Panc1 (cell line): Measurements from ENCODE around the gene UBE2J2. TPM values are rescaled to one million over a fixed set of nuclear protein-coding genes. Genes with fewer than 3 reads are reported as not detected.
A peak's percentile ranks its signal among the peaks of the same experiment; 100 is the strongest.

Experiments
- ATAC-seq: fragments of 200-7000 bp; cut with Tn5 transposase; 2 replicates; pipeline ENCODE4 v1.9.1; 2020; ENCODE audit warnings: mild to moderate bottlenecking, moderate library complexity
- BruUV-seq: library from RNA; stranded (reverse); fragments of 400-500 nt; replicated peaks from 2 replicates; lab custom pipeline; 2021; lab: Mats Ljungman, UMichigan
- CTCF ChIA-PET: fragments of 300-600 bp; sonication (Branson Sonifier 250); formaldehyde crosslinking; loops from one replicate; lab custom pipeline; 2022; ENCODE audit warnings: antibody characterized with exemption; lab: Charles Lee
- POLR2A ChIA-PET: fragments of 300-600 bp; sonication (Branson Sonifier 250); formaldehyde crosslinking; loops from one replicate; lab custom pipeline; 2022; ENCODE audit warnings: antibody characterized with exemption; lab: Charles Lee
- DNase-seq: peaks from one replicate; pipeline ENCODE4 v3.0.0-alpha.2; 2010; ENCODE audit warnings: low read depth, low spot score
- H3K27ac ChIP-seq: 2 replicates; pipeline ENCODE4 v1.5.1; 2011; ENCODE audit warnings: mild to moderate bottlenecking, low read length, inconsistent platforms
- H3K27me3 ChIP-seq: fragments of 200-500 bp; sonication (Bioruptor generic); 2 replicates; pipeline ENCODE4 v1.6.0; 2014; ENCODE audit warnings: low read length, inconsistent platforms; ENCODE audit not compliant: control insufficient read depth, insufficient read depth
- H3K36me3 ChIP-seq: fragments of 200-500 bp; sonication (Bioruptor generic); 2 replicates; pipeline ENCODE4 v1.5.1; 2014; ENCODE audit warnings: inconsistent platforms, mild to moderate bottlenecking, low read length, moderate library complexity; ENCODE audit not compliant: control insufficient read depth, insufficient read depth
- H3K4me1 ChIP-seq: 2 replicates; pipeline ENCODE4 v1.5.1; 2011; ENCODE audit warnings: inconsistent platforms, mild to moderate bottlenecking, low read length, moderate library complexity; ENCODE audit not compliant: control insufficient read depth, insufficient read depth
- H3K4me3 ChIP-seq, 2 experiments: 2 replicates each; pipeline ENCODE4 v1.5.1; 2011 to 2012; ENCODE audit warnings: low read depth in 2 of 2, low read length in 2 of 2, mild to moderate bottlenecking in 2 of 2, inconsistent platforms in 1 of 2, moderate library complexity in 1 of 2
- H3K9me3 ChIP-seq: fragments of 200-500 bp; sonication (Bioruptor generic); 2 replicates; pipeline ENCODE4 v1.5.1; 2014; ENCODE audit warnings: low read depth, mild to moderate bottlenecking, inconsistent platforms, low read length, moderate library complexity; ENCODE audit not compliant: control insufficient read depth, insufficient read depth
- CTCF ChIP-seq: fragments of 450-650 bp; IDR thresholded peaks from 2 replicates; pipeline ENCODE4 v1.5.1; 2017; ENCODE audit warnings: mild to moderate bottlenecking
- POLR2AphosphoS5 ChIP-seq: IDR thresholded peaks from 2 replicates; pipeline ENCODE4 v1.6.1; 2012; ENCODE audit warnings: mild to moderate bottlenecking, low read depth, low read length, moderate library complexity
- REST ChIP-seq, 2 experiments: IDR thresholded peaks; 2 replicates each; pipeline ENCODE4 v1.6.1; 2011 to 2012; ENCODE audit warnings: low read depth in 2 of 2, control low read depth in 1 of 2, low read length in 1 of 2, mild to moderate bottlenecking in 1 of 2, moderate library complexity in 1 of 2; ENCODE audit not compliant: insufficient read depth in 1 of 2
- SIN3A ChIP-seq: IDR thresholded peaks from 2 replicates; pipeline ENCODE4 v1.6.1; 2012; ENCODE audit warnings: low read depth, mild to moderate bottlenecking, low read length, moderate library complexity, borderline replicate concordance; ENCODE audit not compliant: insufficient read depth
- TCF7L2 ChIP-seq: IDR thresholded peaks from 2 replicates; pipeline ENCODE4 v1.6.1; 2011; ENCODE audit warnings: mild to moderate bottlenecking, low read depth, low read length, inconsistent platforms
- in situ Hi-C: cut with HindIII; loops from 2 replicates; pipeline ENCODE4 v1.10.0; 2016; ENCODE audit warnings: low sequenced_read_pairs, low pct_unique_long_range_greater_than_20kb
- intact Hi-C: fragments of 100-400 bp; cut with micrococcal nuclease; formaldehyde crosslinking; loops from one replicate; pipeline ENCODE4 v1.10.0; 2022; ENCODE audit not compliant: unreplicated experiment
- total RNA-seq: library from RNA; stranded (reverse); gene quantifications from one replicate; pipeline ENCODE4 v1.2.1, GENCODE V29; 2021; ENCODE audit not compliant: unreplicated experiment

UBE2J2 gene
- total RNA-seq, 1 experiment from 2014 or later = 101 TPM

- Histone ChIP-seq H3K27ac (peak overlapping the region; percentile 88), H3K36me3 (no peaks in the 10 kb centered on the region; the same call in 1 of the 2 replicates), H3K4me1 (peaks cover 21% of the 10 kb centered on the region), H3K4me3 (peak overlapping the region; percentile 68 to 97), H3K27me3 (no peaks in the 10 kb centered on the region), H3K9me3 (no peaks in the 10 kb centered on the region)
- TSS peak; percentile 60 for BruUV-seq
- intact Hi-C loops (no loop called here), in situ Hi-C loops (no loop called here)
- POLR2A ChIA-PET = no interaction called here
- CTCF ChIA-PET = no interaction called here
- no peak for DNase-seq
- no peak for TF ChIP-seq SIN3A
- no peak for TF ChIP-seq TCF7L2
- no peak for TF ChIP-seq REST (IDR thresholded peaks at IDR 0.05; ENCODE audit: insufficient read depth in 1 of 2, low read depth in 2 of 2, low read length in 1 of 2)
- no peak for TF ChIP-seq POLR2AphosphoS5
- no peak for TF ChIP-seq CTCF
- ATAC-seq = peak; percentile 6; the same call in 1 of the 2 replicates
Observed at GRCh38 chr1:1274299-1274930, 761 bp upstream of the UBE2J2 start.

- intact Hi-C loops = no loop called here
- TF ChIP-seq REST (IDR thresholded peaks at IDR 0.05; ENCODE audit: insufficient read depth in 1 of 2, low read depth in 2 of 2, low read length in 1 of 2) (no peak), SIN3A (no peak), TCF7L2 (no peak), POLR2AphosphoS5 (no peak), CTCF (no peak)
- H3K4me1 ChIP-seq = peaks cover 21% of the 10 kb centered on the region
- H3K36me3 ChIP-seq = no peaks in the 10 kb centered on the region; the same call in 1 of the 2 replicates
- POLR2A ChIA-PET = interaction anchor here (0.6 kb wide), 1 partner anchor 9 kb away, joined by 8 read pairs; no protein-coding TSS in a partner anchor
- DNase-seq (no peak), ATAC-seq (peak; percentile 5)
- H3K9me3 ChIP-seq = no peaks in the 10 kb centered on the region
- no peaks in the 10 kb centered on the region for H3K27me3 ChIP-seq
- peak overlapping the region; percentile 84 for H3K27ac ChIP-seq
- no TSS peak for BruUV-seq
- CTCF ChIA-PET = interaction anchor here (0.5 to 0.6 kb wide), 2 partner anchors 10 to 883 kb away, joined by 3 read pairs; no protein-coding TSS in a partner anchor
- peak overlapping the region; percentile 87 to 97 for H3K4me3 ChIP-seq
- in situ Hi-C loops = no loop called here
Observed at GRCh38 chr1:1273209-1273511, 494 bp downstream of the UBE2J2 start.
